ENCODE measurements around the gene SPG11. TPM values are rescaled to one million over a fixed set of nuclear protein-coding genes. Genes with fewer than 3 reads are reported as not detected.

Gene SPG11
- total and polyA plus RNA-seq, 2 experiments from 2014 or later = 23.3 to 42.2 TPM

- TF ChIP-seq, protein P1, sequence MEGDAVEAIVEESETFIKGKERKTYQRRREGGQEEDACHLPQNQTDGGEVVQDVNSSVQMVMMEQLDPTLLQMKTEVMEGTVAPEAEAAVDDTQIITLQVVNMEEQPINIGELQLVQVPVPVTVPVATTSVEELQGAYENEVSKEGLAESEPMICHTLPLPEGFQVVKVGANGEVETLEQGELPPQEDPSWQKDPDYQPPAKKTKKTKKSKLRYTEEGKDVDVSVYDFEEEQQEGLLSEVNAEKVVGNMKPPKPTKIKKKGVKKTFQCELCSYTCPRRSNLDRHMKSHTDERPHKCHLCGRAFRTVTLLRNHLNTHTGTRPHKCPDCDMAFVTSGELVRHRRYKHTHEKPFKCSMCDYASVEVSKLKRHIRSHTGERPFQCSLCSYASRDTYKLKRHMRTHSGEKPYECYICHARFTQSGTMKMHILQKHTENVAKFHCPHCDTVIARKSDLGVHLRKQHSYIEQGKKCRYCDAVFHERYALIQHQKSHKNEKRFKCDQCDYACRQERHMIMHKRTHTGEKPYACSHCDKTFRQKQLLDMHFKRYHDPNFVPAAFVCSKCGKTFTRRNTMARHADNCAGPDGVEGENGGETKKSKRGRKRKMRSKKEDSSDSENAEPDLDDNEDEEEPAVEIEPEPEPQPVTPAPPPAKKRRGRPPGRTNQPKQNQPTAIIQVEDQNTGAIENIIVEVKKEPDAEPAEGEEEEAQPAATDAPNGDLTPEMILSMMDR (conservative IDR thresholded peaks at IDR 0.05; ENCODE audit: low read depth in 2 of 2) = no peak
- no peak for TF ChIP-seq CREB1 (CRISPR knock-in tag; IDR thresholded peaks at IDR 0.05; ENCODE audit: low read depth)
- no peak for TF ChIP-seq EZH2 (IDR thresholded peaks at IDR 0.05; ENCODE audit: low read depth, unreplicated experiment)
- peaks cover 1% of the 10 kb centered on the region; the same call in 1 of the 2 replicates for H3F3A ChIP-seq (replicated peaks; ENCODE audit: low read depth)
- no peak overlapping the region for H2AFZ ChIP-seq
- DNase-seq (ENCODE audit: low spot score) (no peak), ATAC-seq (no peak)
- peaks cover 9% of the 10 kb centered on the region for H3K4me1 ChIP-seq (ENCODE audit: insufficient read depth)
- Mint-ChIP-seq H3K4me1 (peaks cover 12% of the 10 kb centered on the region; the same call in 2 of the 3 replicates), H3K27ac (no peak overlapping the region), H3K27me3 (ENCODE audit: insufficient read depth, low read depth, poor library complexity) (peaks cover 2% of the 10 kb centered on the region), H3K9me3 (no peaks in the 10 kb centered on the region), H3K4me3 (no peak overlapping the region; the same call in 2 of the 3 replicates), H3K36me3 (ENCODE audit: low read depth) (peaks cover 56% of the 10 kb centered on the region)
- H3K9me2 ChIP-seq (ENCODE audit: insufficient read depth) = no peaks in the 10 kb centered on the region
- peaks cover 18% of the 10 kb centered on the region for H4K20me1 ChIP-seq (replicated peaks; ENCODE audit: insufficient read depth)
- no peak overlapping the region for H3K27ac ChIP-seq (ENCODE audit: low read depth)
- H3K4me2 ChIP-seq = no peak overlapping the region
- no peak overlapping the region for H3K4me3 ChIP-seq
- no peaks in the 10 kb centered on the region for H3K27me3 ChIP-seq (ENCODE audit: insufficient read depth)
- peaks cover 88% of the 10 kb centered on the region for H3K79me2 ChIP-seq (replicated peaks; ENCODE audit: insufficient read depth)
- peaks cover 16% of the 10 kb centered on the region; the same call in 1 of the 2 replicates for H3K36me3 ChIP-seq (ENCODE audit: insufficient read depth)
Observed at GRCh38 chr15:44541282-44541958, 122.0 kb downstream of the SPG11 start.

DNA sequence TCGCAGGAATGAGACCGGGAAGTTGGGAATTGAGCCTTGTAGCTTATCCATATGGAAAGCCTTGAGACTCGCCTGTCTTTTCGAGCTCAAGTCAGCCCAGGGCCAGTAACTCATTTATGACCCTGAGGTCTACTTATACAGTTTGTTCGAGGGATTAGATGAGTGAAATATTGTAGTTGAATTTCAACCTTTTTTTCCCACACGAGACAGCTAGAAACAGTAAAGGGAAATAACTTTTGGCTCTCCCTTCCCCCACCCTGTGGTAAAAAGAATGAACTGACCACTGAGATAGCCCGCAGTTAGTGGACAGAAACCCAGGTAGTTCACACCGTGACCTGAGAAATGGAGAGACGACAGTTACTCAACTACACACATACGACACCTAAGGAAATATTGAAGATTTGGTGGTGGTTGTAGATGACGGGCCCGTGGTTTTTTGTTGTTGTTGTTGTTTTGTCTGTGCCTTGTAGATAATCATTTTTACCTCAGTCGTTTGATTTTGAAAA is 125.7 kb downstream of the SPG11 start:
- Histone ChIP-seq H3K9me2 (ENCODE audit: insufficient read depth) (no peaks in the 10 kb centered on the region), H3K4me3 (peak overlapping the region; percentile 81), H3K27ac (ENCODE audit: low read depth) (peak overlapping the region; percentile 97), H3K27me3 (ENCODE audit: insufficient read depth) (no peaks in the 10 kb centered on the region), H2AFZ (peak overlapping the region; percentile 86), H4K20me1 (replicated peaks; ENCODE audit: insufficient read depth) (peaks cover 23% of the 10 kb centered on the region), H3F3A (replicated peaks; ENCODE audit: low read depth) (peaks cover 18% of the 10 kb centered on the region; the same call in 1 of the 2 replicates), H3K36me3 (ENCODE audit: insufficient read depth) (peaks cover 20% of the 10 kb centered on the region; the same call in 1 of the 2 replicates), H3K79me2 (replicated peaks; ENCODE audit: insufficient read depth) (peaks cover 65% of the 10 kb centered on the region), H3K4me2 (peak overlapping the region; percentile 94), H3K4me1 (ENCODE audit: insufficient read depth) (peaks cover 9% of the 10 kb centered on the region)
- H3K36me3 Mint-ChIP-seq (ENCODE audit: low read depth) = peaks cover 58% of the 10 kb centered on the region
- no peak overlapping the region for H3K27ac Mint-ChIP-seq
- DNase-seq (ENCODE audit: low spot score) (peak; percentile 32), ATAC-seq (peak; percentile 6; the same call in 2 of the 3 replicates)
- H3K9me3 Mint-ChIP-seq = no peaks in the 10 kb centered on the region
- H3K4me1 Mint-ChIP-seq = peaks cover 18% of the 10 kb centered on the region
- peaks cover 1% of the 10 kb centered on the region for H3K27me3 Mint-ChIP-seq (ENCODE audit: insufficient read depth, low read depth, poor library complexity)
- H3K4me3 Mint-ChIP-seq = peak overlapping the region; percentile 83
- TF ChIP-seq EZH2 (IDR thresholded peaks at IDR 0.05; ENCODE audit: low read depth, unreplicated experiment) (no peak), NANOG (IDR thresholded peaks at IDR 0.05; ENCODE audit: borderline replicate concordance) (no peak), ETS1 (IDR thresholded peaks at IDR 0.05) (no peak), POLR2AphosphoS5 (IDR thresholded peaks at IDR 0.05; ENCODE audit: low read depth) (no peak), CREB1 (CRISPR knock-in tag; IDR thresholded peaks at IDR 0.05; ENCODE audit: low read depth) (no peak), ZNF331 (CRISPR knock-in tag; IDR thresholded peaks at IDR 0.05; ENCODE audit: low read depth) (no peak), EZH2phosphoT487 (IDR thresholded peaks at IDR 0.05; ENCODE audit: unreplicated experiment) (no peak), JUNB (IDR thresholded peaks at IDR 0.05; ENCODE audit: unreplicated experiment) (no peak), REST (IDR thresholded peaks at IDR 0.05; ENCODE audit: unreplicated experiment) (no peak)
- TF ChIP-seq, protein P1 (conservative IDR thresholded peaks at IDR 0.05; ENCODE audit: low read depth in 2 of 2) = no peak

Data from GM23338 (cell line).